Smooth muscle cell of the umbilical artery (primary cell): ENCODE results near the gene RFX5. TPM values are rescaled to one million over a fixed set of nuclear protein-coding genes. Genes with fewer than 3 reads are reported as not detected.

Source experiments
- total RNA-seq: library from RNA; depleted of rRNA; stranded (reverse); fragments of >200 nt; gene quantifications from 2 replicates; pipeline ENCODE4 v1.2.3, GENCODE V29; 2014

The RFX5 gene
- total RNA-seq = 47.5 and 53.5 TPM in 2 replicates

DNA sequence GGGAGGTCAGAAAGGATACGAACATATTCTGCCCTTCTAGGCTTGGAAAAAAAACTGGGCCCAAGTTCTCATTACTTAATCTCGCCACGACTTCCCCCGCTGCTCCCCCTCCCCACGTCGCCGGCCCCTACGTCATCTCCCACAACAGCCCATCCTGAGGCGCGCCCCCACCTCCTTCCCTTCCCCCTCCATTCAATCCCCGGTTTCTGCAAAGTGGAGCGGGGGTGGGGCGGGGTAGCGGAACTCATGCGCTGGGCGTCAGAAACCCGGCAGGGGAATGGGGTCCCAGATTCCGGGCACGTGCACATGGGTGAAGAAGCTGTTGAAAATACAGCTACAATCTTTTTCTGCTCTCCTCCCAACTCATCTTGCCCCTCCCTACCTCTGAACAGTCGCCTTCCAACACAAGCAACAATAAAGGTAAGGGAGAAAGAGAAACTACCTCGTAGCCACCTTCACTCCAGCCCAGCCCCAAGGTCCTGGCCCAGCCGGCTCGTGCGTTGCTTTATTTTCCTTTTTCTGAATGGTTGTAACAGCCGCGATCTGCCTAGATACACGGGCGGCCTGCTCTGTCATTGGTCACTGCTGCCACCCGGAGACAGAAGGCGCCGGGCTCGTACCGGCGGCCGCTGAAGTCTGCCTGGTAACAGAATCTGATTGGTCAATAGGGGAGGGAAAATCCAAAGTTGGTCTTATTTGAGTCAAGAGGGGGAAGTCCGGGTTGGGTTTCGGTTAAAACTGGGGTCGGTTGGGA, at the start of gene RFX5:
Gene RFX5 (minus strand): TSS at position 484 of the 754 bp plus-strand sequence. CDS start 932 bp downstream, outside the sequence.

DNA sequence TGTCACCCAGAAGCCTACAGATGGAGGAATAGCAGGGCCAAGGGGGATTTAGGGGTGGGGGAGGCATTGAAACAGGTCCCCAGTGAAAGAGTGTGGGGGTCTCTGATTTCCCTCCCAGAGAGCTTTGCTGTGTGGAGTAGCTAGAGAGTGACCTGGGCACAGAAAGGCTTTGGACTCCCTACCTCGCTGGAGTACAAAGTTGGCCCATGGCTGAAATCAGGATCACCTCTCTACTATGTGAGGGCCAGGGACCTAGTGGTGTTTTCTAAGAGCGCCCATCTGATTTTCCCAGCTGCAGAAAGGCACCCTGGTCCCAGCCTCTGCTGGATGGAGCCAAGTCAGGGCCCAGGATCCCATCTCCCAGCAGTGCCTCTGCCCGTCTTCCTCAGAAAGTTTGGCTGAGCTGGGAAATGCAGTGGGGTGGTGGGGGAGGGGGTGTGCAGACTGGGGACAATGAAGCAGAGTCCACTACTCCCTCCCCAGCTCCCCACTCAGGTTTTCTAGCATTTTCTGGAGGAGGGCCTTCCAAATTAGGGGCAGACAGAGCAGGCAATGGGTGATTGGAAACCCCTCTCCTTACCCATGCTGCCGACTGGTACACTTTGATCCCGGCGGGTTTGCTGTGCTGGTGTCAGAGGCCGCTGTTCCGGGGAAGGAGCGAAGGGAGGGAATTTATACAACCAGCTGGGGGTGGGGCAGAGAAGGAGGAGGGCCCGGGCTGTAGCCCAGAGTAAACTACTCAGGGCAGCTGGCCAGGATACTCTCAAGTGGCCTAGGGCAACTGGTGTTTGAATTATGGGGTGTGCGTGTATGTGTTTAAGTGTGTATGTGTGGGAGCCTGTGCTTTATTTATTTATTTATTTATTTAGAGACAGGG, 25.2 kb upstream of the RFX5 start, which contains the start of gene SELENBP1:
Gene SELENBP1 (minus strand): TSS at position 648 of the 877 bp plus-strand sequence. CDS start 64 bp downstream, at position 584.

GRCh38 chr1:151327223-151327902, 19.7 kb downstream of the RFX5 start, which contains the start of gene PI4KB:
TSS of gene PI4KB (minus strand) at chr1:151327416. CDS start at chr1:151316481, 10,935 bp downstream.

Other genes with a start within 250 kb of the RFX5 start
- gene SEMA6C, start 200.6 kb downstream of the RFX5 start, total RNA-seq = 0.89 and 1.7 TPM in 2 replicates
- not detected in 2 replicates for gene TNFAIP8L2, start 190.6 kb downstream of the RFX5 start, total RNA-seq
- 4.8 and 8.0 TPM in 2 replicates for gene LYSMD1, start 181.3 kb downstream of the RFX5 start, total RNA-seq
- gene SCNM1, start 181.1 kb downstream of the RFX5 start, total RNA-seq = 16.2 and 20.5 TPM in 2 replicates
- gene TMOD4, start 171.3 kb downstream of the RFX5 start, total RNA-seq = not detected in 2 replicates
- 33.9 and 34.0 TPM in 2 replicates for gene VPS72, start 157.1 kb downstream of the RFX5 start, total RNA-seq
- gene PIP5K1A, start 148.7 kb downstream of the RFX5 start, total RNA-seq = 55.5 and 84.4 TPM in 2 replicates
- gene PSMD4, start 92.5 kb downstream of the RFX5 start, total RNA-seq = 201 and 226 TPM in 2 replicates
- gene ZNF687, start 65.0 kb downstream of the RFX5 start, total RNA-seq = 9.2 and 13.1 TPM in 2 replicates
- gene PI4KB, start 19.8 kb downstream of the RFX5 start, total RNA-seq = 54.3 and 63.2 TPM in 2 replicates
- 11.2 and 14.6 TPM in 2 replicates for gene SELENBP1, start 25.5 kb upstream of the RFX5 start, total RNA-seq
- 217 and 332 TPM in 2 replicates for gene PSMB4, start 52.3 kb upstream of the RFX5 start, total RNA-seq
- 21.1 and 35.8 TPM in 2 replicates for gene POGZ, start 112.2 kb upstream of the RFX5 start, total RNA-seq
- gene CGN, start 164.1 kb upstream of the RFX5 start, total RNA-seq = 0.09 TPM in 1 of 2 replicates, not detected in the other
- 11.6 and 16.8 TPM in 2 replicates for gene TUFT1, start 193.1 kb upstream of the RFX5 start, total RNA-seq